ENCODE data around the gene MTMR2. TPM values are rescaled to one million over a fixed set of nuclear protein-coding genes. Genes with fewer than 3 reads are reported as not detected.
A peak's percentile ranks its signal among the peaks of the same experiment; 100 is the strongest.
"Not testable (repeated sequence)": the region's sequence is repeated elsewhere in the genome, so short reads cannot be mapped to it uniquely, and the experiment has no call there.

MTMR2 gene
- polyA plus RNA-seq, 1 experiment: 43.3 TPM

DNA sequence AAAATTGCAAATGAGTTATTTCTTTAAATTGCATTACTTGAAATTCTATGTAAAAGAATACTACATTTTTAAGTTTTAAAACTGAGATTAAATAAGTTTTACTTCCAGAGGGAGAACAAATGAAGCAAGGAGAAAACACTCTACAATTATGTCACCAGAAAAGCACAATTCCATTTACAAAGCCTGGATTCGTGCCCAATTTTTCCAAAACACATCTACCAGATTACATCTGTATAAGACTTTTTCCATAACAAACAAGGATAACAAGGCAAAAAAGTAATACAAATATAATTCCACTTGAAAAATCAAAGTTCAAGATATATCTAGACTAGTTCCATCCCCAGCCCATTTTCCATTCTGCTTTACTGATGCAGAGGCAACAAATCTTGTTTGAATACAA is 40.5 kb downstream of the MTMR2 start:
- CTCF ChIA-PET: interaction anchor here (0.6 kb wide), 1 partner anchor 44 kb away, joined by 3 read pairs; no protein-coding TSS in a partner anchor
- H3K9me3 ChIP-seq (ENCODE audit: control insufficient read depth, insufficient read depth, low read length): no peaks in the 10 kb centered on the region

DNA sequence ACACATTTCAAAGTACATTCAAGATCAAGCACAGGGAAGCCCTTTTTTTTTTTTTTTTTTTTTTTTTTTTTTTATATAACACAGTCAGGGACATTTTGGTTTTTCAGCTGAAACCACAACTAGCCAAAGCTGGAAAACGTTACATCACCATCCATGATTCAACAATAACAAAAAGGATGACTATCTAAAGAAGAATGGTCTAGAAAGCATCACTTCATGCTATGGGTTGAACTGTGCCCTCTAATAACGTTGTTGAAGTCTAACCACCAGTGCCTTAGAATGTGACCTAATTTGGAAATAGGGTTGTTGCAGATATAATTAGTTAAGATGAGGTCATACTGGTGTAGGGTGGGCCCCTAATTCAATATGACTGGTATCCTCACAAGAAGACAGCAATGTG is 46.6 kb downstream of the MTMR2 start:
- H3K4me3 ChIP-seq (ENCODE audit: low read depth, low read length): no peak overlapping the region
- POLR2A ChIA-PET: interaction anchor here (0.6 kb wide), 1 partner anchor 117 kb away, joined by 3 read pairs; no protein-coding TSS in a partner anchor
- TF ChIP-seq, protein P1, sequence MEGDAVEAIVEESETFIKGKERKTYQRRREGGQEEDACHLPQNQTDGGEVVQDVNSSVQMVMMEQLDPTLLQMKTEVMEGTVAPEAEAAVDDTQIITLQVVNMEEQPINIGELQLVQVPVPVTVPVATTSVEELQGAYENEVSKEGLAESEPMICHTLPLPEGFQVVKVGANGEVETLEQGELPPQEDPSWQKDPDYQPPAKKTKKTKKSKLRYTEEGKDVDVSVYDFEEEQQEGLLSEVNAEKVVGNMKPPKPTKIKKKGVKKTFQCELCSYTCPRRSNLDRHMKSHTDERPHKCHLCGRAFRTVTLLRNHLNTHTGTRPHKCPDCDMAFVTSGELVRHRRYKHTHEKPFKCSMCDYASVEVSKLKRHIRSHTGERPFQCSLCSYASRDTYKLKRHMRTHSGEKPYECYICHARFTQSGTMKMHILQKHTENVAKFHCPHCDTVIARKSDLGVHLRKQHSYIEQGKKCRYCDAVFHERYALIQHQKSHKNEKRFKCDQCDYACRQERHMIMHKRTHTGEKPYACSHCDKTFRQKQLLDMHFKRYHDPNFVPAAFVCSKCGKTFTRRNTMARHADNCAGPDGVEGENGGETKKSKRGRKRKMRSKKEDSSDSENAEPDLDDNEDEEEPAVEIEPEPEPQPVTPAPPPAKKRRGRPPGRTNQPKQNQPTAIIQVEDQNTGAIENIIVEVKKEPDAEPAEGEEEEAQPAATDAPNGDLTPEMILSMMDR (IDR thresholded peaks at IDR 0.05; ENCODE audit: low read depth, low read length): no peak
- no peaks in the 10 kb centered on the region for H3K27me3 ChIP-seq (ENCODE audit: control insufficient read depth, insufficient read depth, low read length)
- H3K27ac ChIP-seq (ENCODE audit: low read depth, low read length): peak overlapping the region; percentile 97
- H3K9me3 ChIP-seq (ENCODE audit: control insufficient read depth, insufficient read depth, low read length): no peaks in the 10 kb centered on the region
- peak; percentile 98 for DNase-seq (ENCODE audit: low read depth, low spot score)
- CTCF ChIA-PET: interaction anchor here (0.7 kb wide), 1 partner anchor 32 kb away, joined by 5 read pairs; no protein-coding TSS in a partner anchor

More for the DNA sequence above, 40.5 kb downstream of the MTMR2 start:
- DNase-seq (ENCODE audit: low read depth, low spot score): no peak
- TF ChIP-seq, protein P1 (IDR thresholded peaks at IDR 0.05; ENCODE audit: low read depth, low read length): no peak
- Histone ChIP-seq H3K27me3 (ENCODE audit: control insufficient read depth, insufficient read depth, low read length) (no peaks in the 10 kb centered on the region), H3K4me3 (ENCODE audit: low read depth, low read length) (no peak overlapping the region), H3K27ac (ENCODE audit: low read depth, low read length) (no peak overlapping the region)
- POLR2A ChIA-PET: interaction anchor here (1.0 kb wide), 1 partner anchor 30 kb away, joined by 3 read pairs; no protein-coding TSS in a partner anchor

DNA sequence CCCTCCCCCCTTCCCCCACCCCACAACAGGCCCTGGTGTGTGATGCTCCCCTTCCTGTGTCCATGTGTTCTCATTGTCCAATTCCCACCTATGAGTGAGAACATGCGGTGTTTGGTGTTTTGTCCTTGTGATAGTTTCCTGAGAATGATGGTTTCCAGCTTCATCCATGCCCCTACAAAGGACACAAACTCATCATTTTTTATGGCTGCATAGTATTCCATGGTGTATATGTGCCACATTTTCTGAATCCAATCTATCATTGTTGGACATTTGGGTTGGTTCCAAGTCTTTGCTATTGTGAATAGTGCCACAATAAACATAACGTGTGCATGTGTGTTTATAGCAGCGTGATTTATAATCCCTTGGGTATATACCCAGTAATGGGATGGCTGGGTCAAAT is 53.0 kb downstream of the MTMR2 start:
- H3K27ac ChIP-seq (ENCODE audit: low read depth, low read length); H3K9me3 ChIP-seq (ENCODE audit: control insufficient read depth, insufficient read depth, low read length); H3K4me3 ChIP-seq (ENCODE audit: low read depth, low read length); POLR2A ChIA-PET; H3K27me3 ChIP-seq (ENCODE audit: control insufficient read depth, insufficient read depth, low read length); DNase-seq (ENCODE audit: low read depth, low spot score); CTCF ChIA-PET: not testable (repeated sequence)

DNA sequence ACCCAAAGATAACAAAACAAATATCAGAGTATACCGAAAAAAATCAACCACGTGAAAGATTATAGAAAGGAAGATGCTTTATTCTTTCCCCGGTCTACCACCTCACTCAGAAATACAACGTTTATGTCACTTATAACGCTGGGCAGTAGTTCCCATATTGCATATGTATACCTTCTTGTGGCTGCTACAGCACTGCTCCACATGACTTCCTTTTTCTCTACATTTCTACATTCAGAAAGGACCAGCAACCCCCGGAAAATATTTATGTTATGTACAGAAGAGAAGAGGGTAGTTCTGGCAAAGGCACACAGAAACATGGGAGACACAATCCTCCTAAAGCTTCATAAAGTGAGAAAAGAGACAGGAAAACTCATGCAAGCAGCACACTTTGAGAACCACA is 56.8 kb downstream of the MTMR2 start:
- Histone ChIP-seq H3K27me3 (ENCODE audit: control insufficient read depth, insufficient read depth, low read length) (no peaks in the 10 kb centered on the region), H3K27ac (ENCODE audit: low read depth, low read length) (no peak overlapping the region), H3K4me3 (ENCODE audit: low read depth, low read length) (no peak overlapping the region), H3K9me3 (ENCODE audit: control insufficient read depth, insufficient read depth, low read length) (no peaks in the 10 kb centered on the region)
- no peak for DNase-seq (ENCODE audit: low read depth, low spot score)
- ChIA-PET POLR2A (no interaction called here), CTCF (no interaction called here)
- TF ChIP-seq, protein P1 (IDR thresholded peaks at IDR 0.05; ENCODE audit: low read depth, low read length): no peak

DNA sequence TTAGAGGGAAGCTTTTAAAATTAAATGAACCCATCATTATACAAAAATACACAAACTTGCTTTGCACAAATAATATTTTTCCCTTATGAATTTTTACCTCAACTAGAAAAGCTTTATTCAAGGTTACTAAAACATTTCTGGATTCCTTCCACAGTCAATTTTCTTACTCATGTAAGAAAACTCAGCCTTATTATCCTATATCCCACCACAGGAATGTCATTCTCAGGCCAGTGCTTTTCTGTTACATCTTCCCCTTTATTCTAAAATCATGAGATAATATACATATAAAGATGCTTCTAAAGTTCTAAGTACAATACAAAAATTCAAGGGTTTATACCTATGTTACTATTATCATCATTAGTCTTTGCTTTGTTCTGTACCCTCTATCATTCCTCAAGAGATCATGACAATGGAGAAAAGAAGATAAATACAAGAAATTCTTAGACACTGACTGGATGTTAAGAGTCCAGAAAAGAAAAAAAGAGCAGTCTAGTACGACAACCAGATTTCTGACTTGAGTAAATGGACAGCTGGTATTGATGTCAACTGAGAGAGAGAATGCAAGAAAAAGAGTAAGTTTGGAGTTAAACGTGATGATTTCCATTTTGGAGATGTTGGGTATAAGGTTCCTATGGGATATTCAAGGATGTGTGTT is 60.3 kb downstream of the MTMR2 start:
- Histone ChIP-seq H3K27ac (ENCODE audit: low read depth, low read length) (no peak overlapping the region), H3K4me3 (ENCODE audit: low read depth, low read length) (no peak overlapping the region), H3K9me3 (ENCODE audit: control insufficient read depth, insufficient read depth, low read length) (no peaks in the 10 kb centered on the region), H3K27me3 (ENCODE audit: control insufficient read depth, insufficient read depth, low read length) (no peaks in the 10 kb centered on the region)
- TF ChIP-seq, protein P1 (IDR thresholded peaks at IDR 0.05; ENCODE audit: low read depth, low read length): no peak
- ChIA-PET CTCF (interaction anchor here (1.4 kb wide), 1 partner anchor 530 kb away, joined by 6 read pairs; no protein-coding TSS in a partner anchor), POLR2A (no interaction called here)
- DNase-seq (ENCODE audit: low read depth, low spot score): peak; percentile 49

DNA sequence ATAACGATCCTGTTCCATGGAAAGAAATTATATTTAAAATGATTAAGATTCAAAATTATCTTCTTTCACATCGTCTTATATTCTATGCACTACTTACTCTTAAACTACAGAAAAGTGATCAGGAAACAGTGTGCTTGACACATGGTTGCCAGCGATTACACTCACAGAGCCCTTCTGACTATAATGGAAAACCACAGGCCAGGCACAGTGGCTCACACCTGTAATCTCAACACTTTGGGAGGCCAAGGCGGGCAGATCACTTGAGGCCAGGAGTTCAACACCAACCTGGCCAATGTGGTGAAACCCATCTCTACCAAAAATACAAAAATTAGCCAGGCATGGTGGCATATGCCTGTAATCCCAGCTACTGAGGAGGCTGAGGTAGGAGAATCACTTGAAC is 63.9 kb downstream of the MTMR2 start:
- H3K9me3 ChIP-seq (ENCODE audit: control insufficient read depth, insufficient read depth, low read length); H3K27me3 ChIP-seq (ENCODE audit: control insufficient read depth, insufficient read depth, low read length); CTCF ChIA-PET; H3K27ac ChIP-seq (ENCODE audit: low read depth, low read length); H3K4me3 ChIP-seq (ENCODE audit: low read depth, low read length); DNase-seq (ENCODE audit: low read depth, low spot score); POLR2A ChIA-PET: not testable (repeated sequence)

DNA sequence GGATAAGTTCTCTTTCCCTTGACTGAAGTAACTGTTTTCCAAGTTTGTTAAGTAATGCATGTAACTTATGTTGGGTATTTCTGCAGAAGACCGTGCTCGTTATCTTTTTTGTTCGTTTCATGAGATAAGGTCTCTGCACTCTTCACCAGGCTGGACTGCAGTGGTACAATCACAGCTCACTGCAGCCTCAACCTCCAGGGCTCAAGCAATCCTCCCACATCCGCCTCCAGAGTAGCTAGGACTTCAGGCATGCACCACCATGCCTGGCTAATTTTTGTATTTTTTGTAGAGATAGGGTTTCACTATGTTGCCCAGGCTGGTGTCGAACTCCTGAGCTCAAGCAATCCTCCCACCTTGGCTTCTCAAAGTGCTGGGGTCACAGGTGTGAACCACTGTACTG is 69.5 kb downstream of the MTMR2 start:
- CTCF ChIA-PET: interaction anchor here (1.7 kb wide), 1 partner anchor 540 kb away, joined by 3 read pairs; no protein-coding TSS in a partner anchor
- H3K9me3 ChIP-seq (ENCODE audit: control insufficient read depth, insufficient read depth, low read length); H3K27ac ChIP-seq (ENCODE audit: low read depth, low read length); H3K4me3 ChIP-seq (ENCODE audit: low read depth, low read length); POLR2A ChIA-PET; DNase-seq (ENCODE audit: low read depth, low spot score); H3K27me3 ChIP-seq (ENCODE audit: control insufficient read depth, insufficient read depth, low read length): not testable (repeated sequence)

Measured in AG04450 (cell line).